Activated B cell treated with CpG ODN at 0.5 μM for 24 hours (primary cell): ENCODE measurements around the gene SPOPL. TPM values are rescaled to one million over a fixed set of nuclear protein-coding genes. Genes with fewer than 3 reads are reported as not detected.
A peak's percentile ranks its signal among the peaks of the same experiment; 100 is the strongest.

Experiments used
- ATAC-seq: fragments of 200-7000 bp; cut with Tn5 transposase; one replicate; pipeline ENCODE4 v1.10.0; 2021; ENCODE audit warnings: low read depth, mild to moderate bottlenecking, moderate library complexity
- CTCF ChIA-PET: fragments of 350-600 bp; sonication (Branson Sonifier 250); formaldehyde crosslinking; loops from one replicate; lab custom pipeline; 2021; ENCODE audit warnings: antibody characterized with exemption; lab: Charles Lee
- POLR2A ChIA-PET: fragments of 350-600 bp; sonication (Branson Sonifier 250); formaldehyde crosslinking; loops from one replicate; lab custom pipeline; 2021; ENCODE audit warnings: antibody characterized with exemption; lab: Charles Lee
- DNase-seq: peaks from one replicate; pipeline ENCODE4 v3.0.0; 2022
- H3K27ac Mint-ChIP-seq: one replicate; pipeline ENCODE4 v1.8.0; 2020; ENCODE audit warnings: mixed read lengths
- H3K27me3 Mint-ChIP-seq: one replicate; pipeline ENCODE4 v1.8.0; 2021; ENCODE audit warnings: mixed read lengths
- H3K36me3 Mint-ChIP-seq: one replicate; pipeline ENCODE4 v1.8.0; 2021; ENCODE audit warnings: low read depth, mixed read lengths
- H3K4me1 Mint-ChIP-seq: one replicate; pipeline ENCODE4 v1.8.0; 2021; ENCODE audit warnings: mixed read lengths
- H3K4me3 Mint-ChIP-seq: one replicate; pipeline ENCODE4 v1.8.0; 2020; ENCODE audit warnings: mild to moderate bottlenecking, mixed read lengths
- H3K9me3 Mint-ChIP-seq: one replicate; pipeline ENCODE4 v1.8.0; 2020; ENCODE audit warnings: mixed read lengths
- CTCF ChIP-seq: fragments of 200-600 bp; IDR thresholded peaks from one replicate; pipeline ENCODE4 v1.8.0; 2022; ENCODE audit warnings: antibody characterized with exemption, mild to moderate bottlenecking
- intact Hi-C: fragments of 100-400 bp; cut with micrococcal nuclease; formaldehyde crosslinking; loops from one replicate; pipeline ENCODE4 v1.15.1; 2024
- total RNA-seq: library from RNA; stranded (reverse); gene quantifications from 2 replicates; pipeline ENCODE4 v1.2.3, GENCODE V29; 2022

SPOPL gene
- total RNA-seq, 1 donor from 2014 or later = 36.9 TPM

GRCh38 chr2:138499684-138500083 lies 1.9 kb upstream of the SPOPL start:
- no peak overlapping the region for H3K27ac Mint-ChIP-seq
- no peak for TF ChIP-seq CTCF
- POLR2A ChIA-PET = no interaction called here
- DNase-seq = no peak
- no peaks in the 10 kb centered on the region for H3K9me3 Mint-ChIP-seq
- CTCF ChIA-PET = no interaction called here
- intact Hi-C loops = loop anchor here (5.0 kb wide), 1 partner anchor 547 kb away; no protein-coding TSS in a partner anchor
- peaks cover 13% of the 10 kb centered on the region for H3K36me3 Mint-ChIP-seq
- no peaks in the 10 kb centered on the region for H3K27me3 Mint-ChIP-seq
- no peak for ATAC-seq
- peaks cover 35% of the 10 kb centered on the region for H3K4me1 Mint-ChIP-seq
- peak overlapping the region; percentile 1 for H3K4me3 Mint-ChIP-seq

GRCh38 chr2:138500592-138501424 lies 762 bp upstream of the SPOPL start:
- Mint-ChIP-seq H3K27me3 (no peaks in the 10 kb centered on the region), H3K36me3 (peaks cover 14% of the 10 kb centered on the region), H3K9me3 (no peaks in the 10 kb centered on the region), H3K27ac (peak overlapping the region; percentile 87), H3K4me3 (peak overlapping the region; percentile 99), H3K4me1 (peaks cover 39% of the 10 kb centered on the region)
- ATAC-seq = no peak
- ChIA-PET CTCF (no interaction called here), POLR2A (interaction anchor here (0.5 to 4.6 kb wide), 6 partner anchors 10 to 188 kb away, joined by 3 to 28 read pairs (median 4); no protein-coding TSS in a partner anchor)
- no peak for TF ChIP-seq CTCF
- intact Hi-C loops = loop anchor here (5.0 kb wide), 1 partner anchor 549 kb away; no protein-coding TSS in a partner anchor
- DNase-seq = no peak

GRCh38 chr2:138502255-138503086 lies 901 bp downstream of the SPOPL start:
- Mint-ChIP-seq H3K9me3 (no peaks in the 10 kb centered on the region), H3K36me3 (peaks cover 18% of the 10 kb centered on the region), H3K27me3 (no peaks in the 10 kb centered on the region), H3K4me3 (peak overlapping the region; percentile 99), H3K27ac (peak overlapping the region; percentile 96), H3K4me1 (peaks cover 55% of the 10 kb centered on the region)
- intact Hi-C loops = loop anchor here (1.0 to 5.0 kb wide), 5 partner anchors 9 to 550 kb away; no protein-coding TSS in a partner anchor
- no peak for TF ChIP-seq CTCF
- ChIA-PET CTCF (interaction anchor here (1.7 kb wide), 1 partner anchor 33 kb away, joined by 4 read pairs; no protein-coding TSS in a partner anchor), POLR2A (interaction anchor here (0.9 to 4.6 kb wide), 5 partner anchors 17 to 50 kb away, joined by 3 to 28 read pairs (median 3); no protein-coding TSS in a partner anchor)
- no peak for ATAC-seq
- DNase-seq = no peak

GRCh38 chr2:138503087-138503442 lies 1.5 kb downstream of the SPOPL start:
- ChIA-PET CTCF (interaction anchor here (1.7 kb wide), 1 partner anchor 32 kb away, joined by 4 read pairs; no protein-coding TSS in a partner anchor), POLR2A (interaction anchor here (0.9 to 4.6 kb wide), 4 partner anchors 20 to 49 kb away, joined by 3 to 28 read pairs (median 3); no protein-coding TSS in a partner anchor)
- intact Hi-C loops = loop anchor here (1.0 to 5.0 kb wide), 5 partner anchors 8 to 551 kb away; no protein-coding TSS in a partner anchor
- H3K4me3 Mint-ChIP-seq = peak overlapping the region; percentile 99
- H3K27me3 Mint-ChIP-seq = no peaks in the 10 kb centered on the region
- ATAC-seq (no peak), DNase-seq (no peak)
- no peaks in the 10 kb centered on the region for H3K9me3 Mint-ChIP-seq
- no peak for TF ChIP-seq CTCF
- H3K4me1 Mint-ChIP-seq = peaks cover 60% of the 10 kb centered on the region
- peaks cover 18% of the 10 kb centered on the region for H3K36me3 Mint-ChIP-seq
- peak overlapping the region; percentile 96 for H3K27ac Mint-ChIP-seq
